ENCODE data around the gene CLSTN2.

DNA sequence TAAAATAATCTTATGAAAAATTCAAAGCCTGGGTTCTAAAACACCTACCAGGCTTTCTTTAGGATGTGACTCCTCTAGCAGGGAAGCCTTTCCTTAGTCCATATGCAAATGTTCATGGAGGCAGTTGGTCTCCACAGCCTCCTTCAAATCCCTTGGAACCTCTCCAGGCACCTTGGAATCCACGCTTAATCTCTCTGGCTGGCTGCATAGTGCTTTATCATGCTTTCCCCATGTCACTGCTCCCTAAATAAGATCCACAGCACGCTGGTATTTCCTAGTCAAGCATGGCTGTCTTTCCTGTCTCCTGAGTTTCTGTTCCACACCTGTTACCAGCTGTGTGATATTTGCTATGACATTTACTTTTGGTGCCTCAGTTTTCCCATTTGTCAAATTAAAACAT, 71.3 kb downstream of the CLSTN2 start:
- TF ChIP-seq CTCF (IDR thresholded peaks at IDR 0.05; ENCODE audit: insufficient read depth, low read depth, low read length) (no peak), EZH2 (IDR thresholded peaks at IDR 0.05; ENCODE audit: insufficient read depth, low read length) (no peak)
